NCI-H1436 treated with DMSO at 0.1 percent for 48 hours (cell line): Measurements from ENCODE around the gene MYH11.
"Not testable (repeated sequence)": the region's sequence is repeated elsewhere in the genome, so short reads cannot be mapped to it uniquely, and the experiment has no call there.

Experiments
- DNase-seq: peaks from one replicate; lab custom pipeline; 2025; lab: John Stamatoyannopoulos, UW

The MYH11 gene

GRCh38 chr16:15839204-15839603 is 17.6 kb downstream of the MYH11 start:
- DNase-seq: not testable (repeated sequence)

- DNase-seq: no peak
Measured at GRCh38 chr16:15837761-15838160, 19.1 kb downstream of the MYH11 start.

- DNase-seq: no peak
Measured at GRCh38 chr16:15836965-15837611, 19.7 kb downstream of the MYH11 start.

- no peak for DNase-seq
Measured at GRCh38 chr16:15836074-15836473, 20.8 kb downstream of the MYH11 start.

GRCh38 chr16:15835136-15835878 is 21.5 kb downstream of the MYH11 start:
- DNase-seq: no peak

GRCh38 chr16:15834502-15834901 is 22.3 kb downstream of the MYH11 start:
- no peak for DNase-seq

- DNase-seq: no peak
Measured at GRCh38 chr16:15833541-15833940, 23.3 kb downstream of the MYH11 start.

GRCh38 chr16:15832241-15832640 is 24.6 kb downstream of the MYH11 start:
- no peak for DNase-seq

- DNase-seq: no peak
Measured at GRCh38 chr16:15830832-15831451, 25.9 kb downstream of the MYH11 start.

- no peak for DNase-seq
Measured at GRCh38 chr16:15829460-15829859, 27.4 kb downstream of the MYH11 start.

GRCh38 chr16:15827709-15828343 is 29.0 kb downstream of the MYH11 start:
- no peak for DNase-seq

GRCh38 chr16:15827299-15827698 is 29.5 kb downstream of the MYH11 start:
- no peak for DNase-seq

GRCh38 chr16:15825750-15826305 is 31.0 kb downstream of the MYH11 start:
- no peak for DNase-seq

- no peak for DNase-seq
Measured at GRCh38 chr16:15822957-15823356, 33.9 kb downstream of the MYH11 start.

- DNase-seq: no peak
Measured at GRCh38 chr16:15820837-15821236, 36.0 kb downstream of the MYH11 start.

- DNase-seq: no peak
Measured at GRCh38 chr16:15819046-15819445, 37.8 kb downstream of the MYH11 start.

GRCh38 chr16:15817446-15817845 is 39.4 kb downstream of the MYH11 start:
- no peak for DNase-seq

GRCh38 chr16:15816228-15816627 is 40.6 kb downstream of the MYH11 start:
- no peak for DNase-seq

- DNase-seq: not testable (repeated sequence)
Measured at GRCh38 chr16:15812401-15812750, 44.5 kb downstream of the MYH11 start.

GRCh38 chr16:15811481-15812400 is 45.1 kb downstream of the MYH11 start:
- no peak for DNase-seq

- DNase-seq: no peak
Measured at GRCh38 chr16:15810949-15811348, 45.9 kb downstream of the MYH11 start.
